AG10803 (cell line): Measurements from ENCODE around the gene SMIM33.
"Not testable (repeated sequence)": the region's sequence is repeated elsewhere in the genome, so short reads cannot be mapped to it uniquely, and the experiment has no call there.

Experiments
- DNase-seq: peaks from one replicate; pipeline ENCODE4 v3.0.0; 2010; ENCODE audit warnings: low read depth
- H3K4me3 ChIP-seq: 2 replicates; pipeline ENCODE4 v1.5.1; 2011; ENCODE audit warnings: mild to moderate bottlenecking, low read length, control low read depth
- TF ChIP-seq, protein P1 (sequence below): conservative IDR thresholded peaks from 2 replicates; pipeline ENCODE4 v1.5.1; 2011; ENCODE audit warnings: mild to moderate bottlenecking, low read length, control low read depth, inconsistent platforms

Gene SMIM33

DNA sequence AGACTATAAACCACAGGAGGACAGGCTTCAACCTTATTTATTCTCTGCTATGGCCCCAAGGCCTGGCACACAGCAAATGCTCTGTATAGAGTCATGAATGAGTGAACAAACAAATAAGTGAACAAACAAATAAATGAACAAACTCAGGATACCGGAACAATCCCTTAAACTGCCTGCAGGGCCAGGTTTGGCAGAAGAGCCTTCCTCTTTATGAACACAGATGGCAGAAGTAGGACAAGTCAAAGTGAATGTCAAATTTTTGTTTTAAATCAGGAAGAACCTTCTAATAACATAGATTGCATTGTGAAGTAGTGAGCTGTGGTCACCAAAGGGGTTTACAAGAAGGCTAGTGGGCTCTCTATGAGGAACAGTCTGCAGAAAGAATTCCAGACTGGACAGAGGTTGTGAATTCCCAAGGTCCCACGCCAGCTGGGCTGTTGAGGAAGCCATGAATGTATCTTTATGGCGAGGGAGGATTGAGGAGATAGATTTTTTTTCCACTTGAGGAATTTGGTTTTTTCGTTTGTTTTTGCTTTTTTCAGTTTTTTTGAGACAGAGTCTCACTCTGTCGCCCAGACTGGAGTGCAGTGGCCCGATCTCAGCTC, 42.1 kb downstream of the SMIM33 start:
- H3K4me3 ChIP-seq = no peak overlapping the region
- DNase-seq = no peak

DNA sequence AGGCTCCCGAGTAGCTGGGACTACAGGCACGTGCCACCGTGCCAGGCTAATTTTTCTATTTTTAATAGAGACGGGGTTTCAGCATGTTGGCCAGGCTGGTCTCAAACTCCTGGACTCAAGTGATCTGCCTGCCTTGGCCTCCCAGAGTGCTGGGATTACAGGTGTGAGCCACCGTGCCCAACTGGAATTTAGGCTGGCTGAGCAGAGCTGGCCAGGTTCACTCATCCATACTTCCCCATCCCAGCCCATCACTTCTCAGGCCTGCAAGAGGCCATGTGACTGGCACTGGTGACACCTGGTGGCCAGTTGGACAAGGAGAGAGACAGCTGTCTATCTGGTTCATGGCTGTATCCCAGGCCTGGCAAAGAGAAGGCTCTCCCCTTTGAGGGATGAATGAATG, 42.6 kb downstream of the SMIM33 start:
- TF ChIP-seq, protein P1, sequence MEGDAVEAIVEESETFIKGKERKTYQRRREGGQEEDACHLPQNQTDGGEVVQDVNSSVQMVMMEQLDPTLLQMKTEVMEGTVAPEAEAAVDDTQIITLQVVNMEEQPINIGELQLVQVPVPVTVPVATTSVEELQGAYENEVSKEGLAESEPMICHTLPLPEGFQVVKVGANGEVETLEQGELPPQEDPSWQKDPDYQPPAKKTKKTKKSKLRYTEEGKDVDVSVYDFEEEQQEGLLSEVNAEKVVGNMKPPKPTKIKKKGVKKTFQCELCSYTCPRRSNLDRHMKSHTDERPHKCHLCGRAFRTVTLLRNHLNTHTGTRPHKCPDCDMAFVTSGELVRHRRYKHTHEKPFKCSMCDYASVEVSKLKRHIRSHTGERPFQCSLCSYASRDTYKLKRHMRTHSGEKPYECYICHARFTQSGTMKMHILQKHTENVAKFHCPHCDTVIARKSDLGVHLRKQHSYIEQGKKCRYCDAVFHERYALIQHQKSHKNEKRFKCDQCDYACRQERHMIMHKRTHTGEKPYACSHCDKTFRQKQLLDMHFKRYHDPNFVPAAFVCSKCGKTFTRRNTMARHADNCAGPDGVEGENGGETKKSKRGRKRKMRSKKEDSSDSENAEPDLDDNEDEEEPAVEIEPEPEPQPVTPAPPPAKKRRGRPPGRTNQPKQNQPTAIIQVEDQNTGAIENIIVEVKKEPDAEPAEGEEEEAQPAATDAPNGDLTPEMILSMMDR = peak; percentile 79

More for the DNA sequence above, 42.1 kb downstream of the SMIM33 start:
- TF ChIP-seq, protein P1 = 0 out of 2 replicates have a peak, but pooled peaks have one; percentile 4

DNA sequence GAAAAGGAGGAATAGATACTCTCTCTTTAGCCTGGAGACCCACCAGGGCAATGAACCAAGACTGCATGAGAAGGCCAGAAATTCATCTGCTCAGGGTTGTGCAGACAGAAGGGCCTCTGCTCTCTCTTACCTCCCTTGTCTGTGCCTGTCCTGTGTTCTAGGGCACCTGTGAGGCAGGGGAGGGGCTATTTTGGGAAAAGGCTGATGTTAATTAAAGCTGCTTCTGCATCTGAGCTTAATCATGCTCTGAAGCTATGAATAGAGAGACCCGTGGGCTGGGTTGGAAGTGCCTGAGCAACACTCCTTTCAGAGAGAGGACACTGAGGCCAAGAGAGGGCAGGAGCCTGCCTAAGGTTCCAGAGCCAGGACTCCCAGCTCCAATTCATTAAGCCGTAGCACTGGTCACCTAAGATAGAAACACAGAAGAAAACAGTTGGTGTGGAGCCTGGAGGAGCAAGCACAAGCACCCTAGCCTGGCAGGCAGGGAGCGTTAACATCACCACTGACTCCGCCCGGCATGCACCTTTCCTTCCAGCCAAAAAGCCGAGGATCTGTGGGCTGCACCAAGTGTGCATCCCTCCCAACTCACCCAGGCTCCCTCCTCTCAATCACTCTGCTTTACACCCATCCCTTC, 43.2 kb downstream of the SMIM33 start:
- DNase-seq = no peak
- TF ChIP-seq, protein P1 = no peak
- no peak overlapping the region for H3K4me3 ChIP-seq

More for the DNA sequence above, 42.6 kb downstream of the SMIM33 start:
- peak; percentile 77 for DNase-seq
- H3K4me3 ChIP-seq = not testable (repeated sequence)

- H3K4me3 ChIP-seq = no peak overlapping the region
- TF ChIP-seq, protein P1 = no peak
- no peak for DNase-seq
These were observed 43.7 kb downstream of the SMIM33 start for GRCh38 chr5:139514486-139514856.

GRCh38 chr5:139517683-139518564, 47.1 kb downstream of the SMIM33 start:
- H3K4me3 ChIP-seq = peak overlapping the region; percentile 61
- TF ChIP-seq, protein P1 = peak; percentile 71
- peak; percentile 79 for DNase-seq
